IMR-90 (cell line): ENCODE measurements around the gene HEXD. TPM values are rescaled to one million over a fixed set of nuclear protein-coding genes. Genes with fewer than 3 reads are reported as not detected.

Source experiments
- ATAC-seq: fragments of 200-7000 bp; cut with Tn5 transposase; 2 replicates; pipeline ENCODE4 v1.9.1; 2020; ENCODE audit warnings: low read depth, mild to moderate bottlenecking, moderate library complexity
- BruUV-seq: library from RNA; stranded (reverse); fragments of 400-500 nt; replicated peaks from 2 replicates; lab custom pipeline; 2021; lab: Mats Ljungman, UMichigan
- CTCF ChIA-PET: fragments of 300-600 bp; formaldehyde crosslinking; extraction: SDS; loops from one replicate; lab custom pipeline; 2021; ENCODE audit warnings: antibody characterized with exemption; lab: Yijun Ruan, JAX
- POLR2A ChIA-PET: fragments of 300-600 bp; sonication (Branson Sonifier 250); formaldehyde crosslinking; loops from one replicate; lab custom pipeline; 2022; ENCODE audit warnings: antibody characterized with exemption; ENCODE audit not compliant: unreplicated experiment; lab: Charles Lee
- DNase-seq: peaks from one replicate; pipeline ENCODE4 v3.0.0; 2013
- H2AFZ ChIP-seq: replicated peaks from 2 replicates; pipeline ENCODE3; 2013; ENCODE audit warnings: low read length, mild to moderate bottlenecking; ENCODE audit not compliant: poor library complexity
- H2AK5ac ChIP-seq: 2 replicates; pipeline ENCODE4 v1.6.1; 2013; ENCODE audit warnings: low read depth, low read length, inconsistent platforms
- H2AK9ac ChIP-seq: replicated peaks from 2 replicates; pipeline ENCODE3; 2013; ENCODE audit warnings: mild to moderate bottlenecking, low read depth, low read length, moderate library complexity; ENCODE audit not compliant: poor library complexity
- H2BK120ac ChIP-seq: 2 replicates; pipeline ENCODE4 v1.6.1; 2013; ENCODE audit warnings: low read depth, low read length, inconsistent platforms
- H2BK15ac ChIP-seq: 3 replicates; pipeline ENCODE4 v1.6.1; 2013; ENCODE audit warnings: low read depth, low read length, inconsistent platforms
- H2BK20ac ChIP-seq: 2 replicates; pipeline ENCODE4 v1.6.1; 2013; ENCODE audit warnings: low read depth, mild to moderate bottlenecking, inconsistent platforms, low read length, moderate library complexity
- H2BK5ac ChIP-seq: 2 replicates; pipeline ENCODE4 v1.6.1; 2013; ENCODE audit warnings: mild to moderate bottlenecking, low read depth, low read length, inconsistent platforms; ENCODE audit not compliant: poor library complexity, severe bottlenecking
- H3K14ac ChIP-seq: replicated peaks from 2 replicates; pipeline ENCODE4 v1.6.1; 2013; ENCODE audit warnings: low read depth, low read length, inconsistent platforms
- H3K18ac ChIP-seq: 2 replicates; pipeline ENCODE4 v1.6.1; 2013; ENCODE audit warnings: low read depth, low read length, control low read depth
- H3K23ac ChIP-seq: 2 replicates; pipeline ENCODE4 v1.6.1; 2013; ENCODE audit warnings: low read depth, low read length, inconsistent platforms
- H3K27ac ChIP-seq: 2 replicates; pipeline ENCODE4 v1.5.1; 2013; ENCODE audit warnings: mild to moderate bottlenecking, control low read depth, low read length; ENCODE audit not compliant: insufficient read depth
- H3K27me3 ChIP-seq: 2 replicates; pipeline ENCODE4 v1.6.1; 2013; ENCODE audit warnings: low read length; ENCODE audit not compliant: control insufficient read depth, insufficient read depth
- H3K36me3 ChIP-seq: 2 replicates; pipeline ENCODE4 v1.6.1; 2013; ENCODE audit warnings: low read length, mixed read lengths; ENCODE audit not compliant: control insufficient read depth, insufficient read depth
- H3K4ac ChIP-seq: 2 replicates; pipeline ENCODE4 v1.6.1; 2013; ENCODE audit warnings: low read depth, low read length, inconsistent platforms
- H3K4me1 ChIP-seq: 2 replicates; pipeline ENCODE4 v1.6.1; 2013; ENCODE audit warnings: low read length, mixed read lengths; ENCODE audit not compliant: control insufficient read depth, insufficient read depth
- H3K4me2 ChIP-seq: 2 replicates; pipeline ENCODE4 v1.6.1; 2013; ENCODE audit warnings: low read depth, mild to moderate bottlenecking, control low read depth, low read length, moderate library complexity
- H3K4me3 ChIP-seq: 2 replicates; pipeline ENCODE4 v1.5.1; 2013; ENCODE audit warnings: low read depth, mild to moderate bottlenecking, control low read depth, low read length, moderate library complexity; ENCODE audit not compliant: insufficient read depth
- H3K56ac ChIP-seq: 2 replicates; pipeline ENCODE4 v1.6.1; 2013; ENCODE audit warnings: low read length, inconsistent platforms; ENCODE audit not compliant: insufficient read depth; ENCODE audit errors: extremely low read depth
- H3K79me1 ChIP-seq, 2 experiments: 2 replicates each; pipeline ENCODE4 v1.6.1; 2013; ENCODE audit warnings: low read length in 2 of 2, inconsistent platforms in 1 of 2, low read depth in 1 of 2
- H3K9ac ChIP-seq: 2 replicates; pipeline ENCODE4 v1.6.1; 2013; ENCODE audit warnings: low read depth, low read length, control low read depth
- H3K9me1 ChIP-seq: 2 replicates; pipeline ENCODE4 v1.6.1; 2013; ENCODE audit warnings: low read length, inconsistent platforms; ENCODE audit not compliant: insufficient read depth
- H3K9me3 ChIP-seq: 2 replicates; pipeline ENCODE4 v1.6.1; 2013; ENCODE audit warnings: low read length; ENCODE audit not compliant: control insufficient read depth, insufficient read depth
- H4K20me1 ChIP-seq: 2 replicates; pipeline ENCODE4 v1.6.1; 2013; ENCODE audit warnings: low read length, inconsistent platforms; ENCODE audit not compliant: insufficient read depth
- H4K5ac ChIP-seq: 2 replicates; pipeline ENCODE4 v1.6.1; 2013; ENCODE audit warnings: mild to moderate bottlenecking, low read depth, low read length, control low read depth
- H4K8ac ChIP-seq, 2 experiments: 2 replicates each; pipeline ENCODE4 v1.6.1; 2013; ENCODE audit warnings: low read depth in 2 of 2, low read length in 2 of 2, control low read depth in 1 of 2, inconsistent platforms in 1 of 2
- H4K91ac ChIP-seq: 2 replicates; pipeline ENCODE4 v1.6.1; 2013; ENCODE audit warnings: low read depth, low read length, inconsistent platforms; ENCODE audit not compliant: insufficient read depth
- BHLHE40 ChIP-seq: fragments of 150-350 bp; IDR thresholded peaks from 2 replicates; pipeline ENCODE4 v1.6.1; 2016; ENCODE audit warnings: mild to moderate bottlenecking, low read depth, low read length
- CTCF ChIP-seq: conservative IDR thresholded peaks from 2 replicates; pipeline ENCODE4 v1.5.1; 2012; ENCODE audit warnings: mild to moderate bottlenecking, low read depth, low read length, improper control_type of control experiment
- MAFK ChIP-seq: IDR thresholded peaks from 2 replicates; pipeline ENCODE4 v1.6.1; 2012; ENCODE audit warnings: low read depth, low read length, improper control_type of control experiment
- NFE2L2 ChIP-seq: fragments of 150-350 bp; IDR thresholded peaks from 2 replicates; pipeline ENCODE4 v1.6.1; 2016; ENCODE audit warnings: low read depth, mild to moderate bottlenecking, low read length
- RAD21 ChIP-seq: IDR thresholded peaks from 2 replicates; pipeline ENCODE4 v1.6.1; 2012; ENCODE audit warnings: low read length, improper control_type of control experiment
- RCOR1 ChIP-seq: IDR thresholded peaks from 2 replicates; pipeline ENCODE4 v1.6.1; 2012; ENCODE audit warnings: mild to moderate bottlenecking, low read length, improper control_type of control experiment; ENCODE audit not compliant: insufficient replicate concordance
- SMC3 ChIP-seq: fragments of 150-350 bp; IDR thresholded peaks from 2 replicates; pipeline ENCODE4 v1.6.1; 2016; ENCODE audit warnings: low read depth, mild to moderate bottlenecking, antibody characterized with exemption, low read length, moderate library complexity
- WGBS, 2 experiments: methylation state at CpG; one replicate each; pipeline versions ENCODE4 v1.1.5 to v1.1.7; 2013; ENCODE audit warnings: missing lambda C conversion rate in 2 of 2; ENCODE audit not compliant: insufficient read length in 1 of 2; ENCODE audit errors: extremely low coverage in 2 of 2; 5-methylcytosine and 5-hydroxymethylcytosine counted together
- dilution Hi-C: fragments of 300-500 bp; cut with HindIII; formaldehyde crosslinking; loops from one replicate; pipeline ENCODE4 v1.14.3; 2018; ENCODE audit warnings: low sequenced_read_pairs; ENCODE audit not compliant: unreplicated experiment
- in situ Hi-C: fragments of 300-500 bp; cut with MboI; formaldehyde crosslinking; loops from 3 replicates; pipeline ENCODE4 v1.14.3; 2019; ENCODE audit warnings: low sequenced_read_pairs, inconsistent platforms, mixed read lengths
- intact Hi-C: fragments of 100-400 bp; cut with micrococcal nuclease; formaldehyde crosslinking; loops from 2 replicates; pipeline ENCODE4 v1.10.0; 2022
- polyA plus RNA-seq, 3 experiments: library from polyadenylated mRNA; depleted of rRNA; stranded (reverse); fragments of >200 nt; gene quantifications; 2 replicates each; pipeline ENCODE4 v1.2.3, GENCODE V29; 2012; ENCODE audit warnings: low replicate concordance in 1 of 3
- total RNA-seq: library from RNA; depleted of rRNA; stranded (reverse); fragments of >200 nt; gene quantifications from 2 replicates; pipeline ENCODE4 v1.2.3, GENCODE V29; 2012

Gene HEXD
- total and polyA plus RNA-seq, 2 of the 4 experiments (the other 2 are of a cell fraction) = 3.8 to 9.5 TPM

GRCh38 chr17:82424001-82424862, 6.1 kb downstream of the HEXD start:
- intact Hi-C loops = no loop called here
- no peak overlapping the region for H3K14ac ChIP-seq
- H3K27me3 ChIP-seq = no peaks in the 10 kb centered on the region
- no peak overlapping the region for H2BK15ac ChIP-seq
- no peaks in the 10 kb centered on the region for H3K9me1 ChIP-seq
- H4K20me1 ChIP-seq = no peaks in the 10 kb centered on the region
- 76% methylated on average over 9 of the region's 25 CpGs; no CpG with 5 or more reads in 1 of the 2 experiments for WGBS, 2 experiments
- H3K27ac ChIP-seq = no peak overlapping the region
- no TSS peak for BruUV-seq
- peaks cover 2% of the 10 kb centered on the region; the same call in 1 of the 2 replicates for H3K36me3 ChIP-seq
- no peak overlapping the region for H2BK120ac ChIP-seq
- TF ChIP-seq RAD21 = peak; percentile 33; the same call in 1 of the 2 replicates
- peak; percentile 62 for TF ChIP-seq CTCF
- no peak for TF ChIP-seq NFE2L2
- no peak for TF ChIP-seq RCOR1
- peak; percentile 35; the same call in 1 of the 2 replicates for TF ChIP-seq SMC3
- TF ChIP-seq BHLHE40 = no peak
- TF ChIP-seq MAFK = no peak
- H2AK9ac ChIP-seq = no peak overlapping the region
- no peak overlapping the region for H3K18ac ChIP-seq
- no peak overlapping the region for H4K91ac ChIP-seq
- H2BK20ac ChIP-seq = no peak overlapping the region
- no peak overlapping the region for H3K4me2 ChIP-seq
- peak; percentile 69 for ATAC-seq
- H2AK5ac ChIP-seq = no peak overlapping the region
- no peak overlapping the region for H3K56ac ChIP-seq
- ChIA-PET CTCF (no interaction called here), POLR2A (no interaction called here)
- peak; percentile 32 for DNase-seq
- H4K5ac ChIP-seq = no peak overlapping the region
- peaks cover 5% of the 10 kb centered on the region; the same call in 1 of the 2 replicates for H3K9me3 ChIP-seq
- no peak overlapping the region for H2BK5ac ChIP-seq
- in situ Hi-C loops = no loop called here
- peak overlapping the region; percentile 43 for H2AFZ ChIP-seq
- no peak overlapping the region for H4K8ac ChIP-seq
- H3K79me1 ChIP-seq = no peaks in the 10 kb centered on the region
- no peak overlapping the region for H3K9ac ChIP-seq
- H3K4ac ChIP-seq = no peak overlapping the region
- dilution Hi-C loops = no loop called here
- no peak overlapping the region for H3K23ac ChIP-seq
- H3K4me3 ChIP-seq = no peak overlapping the region
- no peaks in the 10 kb centered on the region for H3K4me1 ChIP-seq
